ENCODE data around the gene TNIK. TPM values are rescaled to one million over a fixed set of nuclear protein-coding genes. Genes with fewer than 3 reads are reported as not detected.

TNIK gene
- total and polyA plus RNA-seq, 2 of the 4 experiments (the other 2 are of a cell fraction): 3.4 to 6.3 TPM

GRCh38 chr3:171181907-171182690 lies 278.1 kb downstream of the TNIK start:
- DNase-seq (peak; percentile 57), ATAC-seq (ENCODE audit: low read depth) (peak; percentile 54)
- H4K8ac ChIP-seq (ENCODE audit: low read depth in 2 of 2, low read length in 2 of 2): no peak overlapping the region
- H2BK120ac ChIP-seq (ENCODE audit: low read depth, low read length): no peak overlapping the region
- no peak overlapping the region for H3K4ac ChIP-seq (ENCODE audit: low read depth, low read length)
- no peak overlapping the region; the same call in 1 of the 2 replicates for H3K18ac ChIP-seq (ENCODE audit: low read depth, low read length)
- H3K4me3 ChIP-seq (ENCODE audit: insufficient read depth, low read depth, low read length): no peak overlapping the region
- H2BK15ac ChIP-seq (ENCODE audit: low read depth, low read length): no peak overlapping the region
- TF ChIP-seq FOS (IDR thresholded peaks at IDR 0.05; ENCODE audit: low read depth, low read length) (no peak), BHLHE40 (IDR thresholded peaks at IDR 0.05; ENCODE audit: low read depth, low read length) (0 out of 2 replicates have a peak, but pooled peaks have one; percentile 16), CTCF (conservative IDR thresholded peaks at IDR 0.05; ENCODE audit: low read depth, low read length) (no peak)
- H3K9me1 ChIP-seq (ENCODE audit: insufficient read depth, low read length): no peaks in the 10 kb centered on the region
- H3K27me3 ChIP-seq (ENCODE audit: control insufficient read depth, insufficient read depth, low read length): no peaks in the 10 kb centered on the region
- CTCF ChIA-PET: interaction anchor here (0.5 to 2.3 kb wide), 7 partner anchors 16 to 384 kb away, joined by 3 to 7 read pairs (median 4); no protein-coding TSS in a partner anchor
- no peak overlapping the region for H4K5ac ChIP-seq (ENCODE audit: low read depth, low read length)
- H3K9ac ChIP-seq (ENCODE audit: low read depth, low read length): no peak overlapping the region
- H3K4me1 ChIP-seq (ENCODE audit: control insufficient read depth, insufficient read depth, low read length): peaks cover 6% of the 10 kb centered on the region
- WGBS, 2 experiments (ENCODE audit: extremely low coverage in 2 of 2, insufficient read length in 1 of 2): no CpG with 5 or more reads among the region's 4 CpGs
- no TSS peak for BruUV-seq (replicated peaks)
- dilution Hi-C loops (cut with HindIII; ENCODE audit: low sequenced_read_pairs, unreplicated experiment): no loop called here
- H3K4me2 ChIP-seq (ENCODE audit: low read depth, low read length): no peak overlapping the region
- no peaks in the 10 kb centered on the region for H3K36me3 ChIP-seq (ENCODE audit: control insufficient read depth, insufficient read depth, low read length)
- no peak overlapping the region for H2BK5ac ChIP-seq (ENCODE audit: low read depth, low read length, poor library complexity, severe bottlenecking)
- no peak overlapping the region for H3K56ac ChIP-seq (ENCODE audit: extremely low read depth, insufficient read depth, low read length)
- H2AK5ac ChIP-seq (ENCODE audit: low read depth, low read length): no peak overlapping the region
- intact Hi-C loops (cut with micrococcal nuclease): no loop called here
- H4K20me1 ChIP-seq (ENCODE audit: insufficient read depth, low read length): no peaks in the 10 kb centered on the region
- in situ Hi-C loops (cut with MboI; ENCODE audit: low sequenced_read_pairs): loop anchor here (10.0 kb wide), 1 partner anchor 217 kb away; no protein-coding TSS in a partner anchor
- H2AFZ ChIP-seq (replicated peaks; ENCODE audit: low read length, poor library complexity): no peak overlapping the region
- no peak overlapping the region for H4K91ac ChIP-seq (ENCODE audit: insufficient read depth, low read depth, low read length)
- H2BK20ac ChIP-seq (ENCODE audit: low read depth, low read length): no peak overlapping the region
- no peak overlapping the region for H3K27ac ChIP-seq (ENCODE audit: insufficient read depth, low read length)
- no peak overlapping the region for H2AK9ac ChIP-seq (replicated peaks; ENCODE audit: low read depth, low read length, poor library complexity)
- H3K14ac ChIP-seq (replicated peaks; ENCODE audit: low read depth, low read length): no peak overlapping the region
- no peaks in the 10 kb centered on the region for H3K79me1 ChIP-seq (ENCODE audit: low read depth in 1 of 2, low read length in 2 of 2)
- no peak overlapping the region for H3K23ac ChIP-seq (ENCODE audit: low read depth, low read length)
- no peaks in the 10 kb centered on the region for H3K9me3 ChIP-seq (ENCODE audit: control insufficient read depth, insufficient read depth, low read length)
- POLR2A ChIA-PET (ENCODE audit: unreplicated experiment): no interaction called here

All from IMR-90 (cell line).